ENCODE results near the gene KERA.

KERA gene

DNA sequence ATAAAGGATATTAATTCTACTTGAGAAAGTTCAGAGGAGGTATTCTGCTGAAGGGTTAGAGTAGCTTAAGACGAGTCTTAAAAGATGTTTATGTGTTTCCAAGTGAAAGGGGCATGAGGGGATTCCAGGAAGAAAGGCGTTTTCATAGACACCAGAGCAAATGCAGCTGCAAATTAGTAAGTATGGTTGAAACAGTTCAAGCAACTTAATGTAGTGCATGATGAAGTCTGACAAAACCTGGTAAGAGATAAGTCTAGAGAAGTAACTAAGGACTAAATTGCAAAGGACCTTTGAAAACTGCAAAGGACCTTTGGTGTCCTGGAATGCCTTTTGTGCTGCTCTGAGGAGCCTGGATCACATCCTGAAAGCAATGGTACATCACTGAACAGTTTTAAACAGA is 42.0 kb upstream of the KERA start:
- H3K27ac ChIP-seq: no peak overlapping the region

DNA sequence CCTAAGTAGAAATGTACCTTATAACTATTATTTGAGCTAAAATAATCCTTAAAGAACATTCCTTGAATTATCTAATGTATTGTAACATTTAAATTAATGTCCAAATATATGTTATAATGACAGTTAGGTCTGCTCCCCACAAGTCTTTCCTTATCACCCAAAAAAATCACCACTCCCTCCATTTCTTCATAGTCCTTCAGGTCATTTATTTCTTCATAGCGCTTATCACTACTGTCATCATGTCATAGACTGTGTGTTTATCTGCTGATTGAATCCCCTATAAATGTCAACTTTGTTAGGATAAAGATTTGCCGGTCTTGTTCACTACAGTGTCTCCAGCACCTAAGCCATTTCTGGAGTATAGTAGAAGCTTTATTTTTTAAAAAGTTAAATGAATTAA is 41.5 kb upstream of the KERA start:
- TF ChIP-seq, protein P1, sequence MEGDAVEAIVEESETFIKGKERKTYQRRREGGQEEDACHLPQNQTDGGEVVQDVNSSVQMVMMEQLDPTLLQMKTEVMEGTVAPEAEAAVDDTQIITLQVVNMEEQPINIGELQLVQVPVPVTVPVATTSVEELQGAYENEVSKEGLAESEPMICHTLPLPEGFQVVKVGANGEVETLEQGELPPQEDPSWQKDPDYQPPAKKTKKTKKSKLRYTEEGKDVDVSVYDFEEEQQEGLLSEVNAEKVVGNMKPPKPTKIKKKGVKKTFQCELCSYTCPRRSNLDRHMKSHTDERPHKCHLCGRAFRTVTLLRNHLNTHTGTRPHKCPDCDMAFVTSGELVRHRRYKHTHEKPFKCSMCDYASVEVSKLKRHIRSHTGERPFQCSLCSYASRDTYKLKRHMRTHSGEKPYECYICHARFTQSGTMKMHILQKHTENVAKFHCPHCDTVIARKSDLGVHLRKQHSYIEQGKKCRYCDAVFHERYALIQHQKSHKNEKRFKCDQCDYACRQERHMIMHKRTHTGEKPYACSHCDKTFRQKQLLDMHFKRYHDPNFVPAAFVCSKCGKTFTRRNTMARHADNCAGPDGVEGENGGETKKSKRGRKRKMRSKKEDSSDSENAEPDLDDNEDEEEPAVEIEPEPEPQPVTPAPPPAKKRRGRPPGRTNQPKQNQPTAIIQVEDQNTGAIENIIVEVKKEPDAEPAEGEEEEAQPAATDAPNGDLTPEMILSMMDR (conservative IDR thresholded peaks at IDR 0.05): no peak
- H3K27ac ChIP-seq: no peak overlapping the region

More for the DNA sequence above, 42.0 kb upstream of the KERA start:
- TF ChIP-seq, protein P1 (conservative IDR thresholded peaks at IDR 0.05): no peak

DNA sequence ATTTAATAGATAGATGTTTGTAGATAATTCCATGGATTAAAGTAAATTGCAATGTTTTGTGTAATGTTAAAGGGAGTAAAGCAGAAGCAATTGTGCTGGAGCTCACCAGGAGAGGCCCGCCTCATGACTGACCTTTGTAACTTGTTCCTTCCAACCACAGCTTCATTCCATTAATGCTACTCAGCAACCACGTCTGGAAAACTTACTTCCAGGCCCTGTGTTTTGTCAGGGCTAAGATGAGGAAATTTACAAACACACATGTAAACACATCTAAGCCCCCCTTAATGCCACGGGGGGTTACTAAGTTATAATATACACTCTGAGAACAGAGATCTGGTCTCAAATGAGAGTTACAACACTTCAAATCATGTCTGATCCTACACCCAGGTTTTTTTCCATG is 41.1 kb upstream of the KERA start:
- TF ChIP-seq, protein P1 (conservative IDR thresholded peaks at IDR 0.05): no peak
- H3K27ac ChIP-seq: no peak overlapping the region

DNA sequence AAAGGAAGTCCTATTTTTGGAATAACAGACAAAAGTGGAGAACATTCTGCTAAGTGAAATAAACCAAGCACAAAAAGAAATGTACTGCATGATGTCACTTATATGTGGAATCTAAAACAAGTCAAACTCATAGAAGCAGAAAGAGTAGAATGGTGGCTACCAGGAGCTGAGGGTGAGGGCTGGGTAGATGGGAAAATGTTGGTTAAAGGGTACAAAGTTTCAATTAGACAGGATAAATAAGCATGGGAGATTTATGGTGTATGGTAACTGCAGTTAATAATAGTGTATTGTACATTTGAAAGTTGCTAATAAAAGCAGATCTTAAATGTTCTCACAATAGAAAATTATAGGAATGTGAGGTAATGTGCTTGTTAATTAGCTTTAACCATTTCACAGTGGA is 40.6 kb upstream of the KERA start:
- H3K27ac ChIP-seq: no peak overlapping the region
- TF ChIP-seq, protein P1 (conservative IDR thresholded peaks at IDR 0.05): no peak

DNA sequence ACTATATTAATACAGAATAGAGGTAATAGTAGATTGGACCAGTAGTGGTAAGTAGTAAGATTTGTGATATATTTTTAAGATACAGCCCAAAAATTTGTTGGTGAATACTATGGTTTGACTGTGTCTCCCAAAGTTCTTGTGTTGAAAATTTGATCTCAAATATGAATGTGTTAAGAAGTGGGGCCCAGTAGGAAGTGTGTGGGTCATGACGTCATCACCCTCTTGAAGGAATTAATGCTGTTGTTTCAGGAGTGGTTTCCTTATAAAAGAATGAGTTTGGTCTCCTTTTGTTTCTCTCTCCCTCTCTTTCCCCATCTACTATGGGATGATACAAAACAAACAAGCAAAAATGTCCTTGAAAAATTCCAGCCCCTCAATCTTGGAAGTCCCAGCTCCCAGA is 37.1 kb upstream of the KERA start:
- no peak overlapping the region for H3K27ac ChIP-seq
- TF ChIP-seq, protein P1 (conservative IDR thresholded peaks at IDR 0.05): no peak

DNA sequence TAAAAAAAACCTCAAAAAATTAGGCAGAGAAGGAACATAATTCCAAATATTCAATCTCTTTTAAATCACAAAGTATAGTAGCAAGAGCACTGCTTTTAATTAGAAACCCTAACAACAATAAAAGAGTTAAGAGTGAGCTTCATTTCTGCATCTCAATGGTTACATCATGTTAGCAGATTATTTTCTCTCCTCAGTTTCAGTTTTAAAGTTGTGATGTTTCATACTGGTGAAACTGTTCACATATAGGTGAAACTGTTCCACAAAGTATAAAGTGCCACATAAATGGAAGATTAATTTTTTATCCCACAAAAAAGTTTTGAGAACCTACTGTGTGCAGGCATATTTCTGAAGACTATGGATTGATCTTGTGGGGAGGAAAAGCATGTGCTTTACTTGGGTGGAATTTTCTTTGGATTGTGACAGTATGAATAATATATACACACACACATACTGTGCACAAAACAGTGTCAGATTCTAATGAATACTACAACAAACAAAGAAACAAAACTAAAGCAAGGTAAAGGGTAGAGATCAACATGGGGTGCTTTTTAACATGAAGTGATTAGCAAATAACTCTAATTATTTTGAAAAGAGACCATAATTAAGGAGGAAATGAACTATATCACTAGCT is 36.3 kb upstream of the KERA start:
- TF ChIP-seq, protein P1 (conservative IDR thresholded peaks at IDR 0.05): no peak
- no peak overlapping the region for H3K27ac ChIP-seq

DNA sequence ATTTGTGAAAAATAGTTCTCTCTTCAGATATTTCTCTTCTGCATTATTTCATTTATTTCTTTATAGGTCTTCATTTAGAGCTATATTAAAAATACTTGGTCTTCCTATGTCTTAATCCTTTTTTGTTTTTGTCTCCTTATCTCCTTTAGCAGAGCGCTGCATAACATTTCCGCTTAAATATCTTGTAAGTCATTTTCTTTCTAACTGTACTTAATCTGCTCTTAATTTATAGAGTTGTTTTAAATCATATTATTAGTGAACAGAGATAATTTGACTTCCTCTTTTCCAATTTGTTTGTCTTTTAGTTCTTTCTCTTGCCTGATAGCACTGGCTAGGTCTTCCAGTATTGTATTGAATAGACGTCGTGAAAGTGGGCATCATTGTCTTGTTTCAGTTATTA is 35.5 kb upstream of the KERA start:
- TF ChIP-seq, protein P1 (conservative IDR thresholded peaks at IDR 0.05): no peak
- no peak overlapping the region for H3K27ac ChIP-seq

Measured in VCaP (cell line).